Activated CD8-positive, alpha-beta memory T cell treated with anti-CD3 and anti-CD28 coated beads for 4 hours (primary cell): ENCODE results near the gene PAXX.
"Not testable (repeated sequence)": the region's sequence is repeated elsewhere in the genome, so short reads cannot be mapped to it uniquely, and the experiment has no call there.

Experiments
- DNase-seq, 2 donors: peaks; one replicate each; pipeline ENCODE4 v3.0.0-alpha.2; 2020; ENCODE audit warnings: low read depth in 2 of 2

The PAXX gene

GRCh38 chr9:137002646-137003041 lies 10.4 kb downstream of the PAXX start:
- no peak for DNase-seq

GRCh38 chr9:137004285-137004684 lies 12.1 kb downstream of the PAXX start:
- DNase-seq: not testable (repeated sequence)

- DNase-seq: no peak
Observed at GRCh38 chr9:137006116-137007003, 14.1 kb downstream of the PAXX start.

- no peak for DNase-seq
Observed at GRCh38 chr9:137007108-137007815, 15.0 kb downstream of the PAXX start.

- DNase-seq: no peak
Observed at GRCh38 chr9:137007816-137008270, 15.6 kb downstream of the PAXX start.

- no peak for DNase-seq
Observed at GRCh38 chr9:137008312-137008711, 16.1 kb downstream of the PAXX start.

- DNase-seq: no peak
Observed at GRCh38 chr9:137009217-137009616, 17.0 kb downstream of the PAXX start.

GRCh38 chr9:137009938-137010732 lies 17.9 kb downstream of the PAXX start:
- no peak for DNase-seq

GRCh38 chr9:137011156-137011555 lies 18.9 kb downstream of the PAXX start:
- no peak for DNase-seq

GRCh38 chr9:137011907-137012675 lies 19.9 kb downstream of the PAXX start:
- DNase-seq: no peak

- no peak for DNase-seq
Observed at GRCh38 chr9:137012694-137013570, 20.7 kb downstream of the PAXX start.

GRCh38 chr9:137013571-137013940 lies 21.3 kb downstream of the PAXX start:
- no peak for DNase-seq

- no peak for DNase-seq
Observed at GRCh38 chr9:137014166-137014565, 21.9 kb downstream of the PAXX start.

- no peak for DNase-seq
Observed at GRCh38 chr9:137014776-137015539, 22.7 kb downstream of the PAXX start.

GRCh38 chr9:137015540-137015930 lies 23.3 kb downstream of the PAXX start:
- no peak for DNase-seq

- no peak for DNase-seq
Observed at GRCh38 chr9:137015976-137016375, 23.8 kb downstream of the PAXX start.

- DNase-seq: no peak
Observed at GRCh38 chr9:137016436-137016835, 24.2 kb downstream of the PAXX start.

- DNase-seq: no peak
Observed at GRCh38 chr9:137017071-137017470, 24.8 kb downstream of the PAXX start.

GRCh38 chr9:137017791-137018497 lies 25.7 kb downstream of the PAXX start:
- DNase-seq: no peak
